Renal pelvis (tissue), 4 donors: ENCODE measurements around the gene RAB14. TPM values are rescaled to one million over a fixed set of nuclear protein-coding genes. Genes with fewer than 3 reads are reported as not detected.

ENCODE experiments used
- DNase-seq: peaks from one replicate; pipeline ENCODE4 v3.0.0-alpha.2; 2013
- polyA plus RNA-seq, 3 donors: library from polyadenylated mRNA; unstranded; fragments of 120-200 nt; gene quantifications; one replicate each; pipeline ENCODE4 v1.2.1, GENCODE V29; 2013; ENCODE audit not compliant: insufficient read length in 3 of 3

The RAB14 gene
- polyA plus RNA-seq, 3 donors = 94.3 to 95.6 (median 95.3) TPM

DNA sequence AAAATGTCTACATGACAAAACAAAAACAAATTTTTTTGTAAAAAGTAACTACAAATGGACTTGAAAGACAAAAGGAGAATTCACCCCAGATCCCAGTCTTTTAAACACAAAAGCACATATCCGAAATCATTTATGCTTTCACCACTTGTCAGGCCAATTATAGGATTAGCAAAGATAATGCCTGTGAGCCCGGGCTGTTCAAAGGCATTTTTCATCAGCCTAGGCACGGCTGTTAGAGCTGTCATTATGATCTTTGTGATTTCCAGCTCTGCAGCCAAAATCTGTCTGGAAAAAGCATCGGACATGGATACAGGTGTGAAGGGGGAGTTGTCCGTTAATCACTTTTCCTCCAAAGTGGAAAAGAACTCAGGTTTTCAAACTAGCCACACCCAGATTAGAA, 23.6 kb upstream of the RAB14 start:
- no peak for DNase-seq

DNA sequence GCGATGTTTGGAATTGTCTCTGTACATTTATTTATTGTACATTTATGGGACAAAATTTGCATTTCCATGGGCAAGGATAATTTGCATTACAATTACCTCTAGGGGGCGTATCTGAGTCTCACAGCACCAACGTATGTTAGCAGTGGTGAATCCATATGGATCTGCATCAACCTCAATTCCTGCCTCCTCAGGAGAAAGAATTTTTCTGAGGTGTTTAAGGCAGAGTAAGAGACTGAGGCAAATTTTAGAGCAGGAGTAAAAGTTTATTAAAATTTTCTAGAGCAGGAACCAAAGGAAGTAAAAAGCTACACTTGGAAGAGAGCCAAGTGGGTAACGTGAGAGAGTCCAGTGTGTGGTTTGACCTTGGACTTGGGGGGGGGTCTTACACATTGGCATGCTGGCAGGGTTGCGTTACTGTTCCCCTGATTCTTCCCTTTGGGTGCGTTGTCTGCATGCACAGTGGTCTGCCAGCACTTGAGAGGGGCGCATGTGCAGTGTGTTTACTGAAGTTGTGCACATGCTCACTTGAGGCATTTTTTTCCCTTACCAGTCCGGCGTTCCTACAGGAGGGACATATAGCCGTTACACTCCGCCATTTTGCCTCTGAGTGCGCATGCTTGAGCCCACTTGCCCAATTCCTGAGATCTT, 21.0 kb upstream of the RAB14 start:
- no peak for DNase-seq

DNA sequence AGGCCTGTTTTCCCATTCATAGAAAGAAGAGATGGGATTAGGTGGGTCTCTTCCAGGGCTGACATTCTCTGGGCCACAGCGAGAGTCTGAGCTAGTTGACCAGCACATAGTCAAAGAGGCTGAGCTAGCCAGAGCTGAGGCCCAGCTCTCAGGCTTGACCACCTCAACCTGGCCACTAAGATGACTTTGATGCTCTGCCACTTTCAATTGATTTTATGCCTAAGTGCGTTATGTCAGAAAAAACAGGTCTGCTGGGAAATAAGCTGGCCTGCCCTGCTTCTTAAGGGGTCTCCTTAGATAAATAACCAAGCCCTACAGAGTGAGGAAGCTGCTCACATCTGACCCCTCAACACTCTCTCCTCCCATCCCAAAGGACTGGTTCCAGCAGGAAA, 20.0 kb upstream of the RAB14 start:
- DNase-seq = no peak

DNA sequence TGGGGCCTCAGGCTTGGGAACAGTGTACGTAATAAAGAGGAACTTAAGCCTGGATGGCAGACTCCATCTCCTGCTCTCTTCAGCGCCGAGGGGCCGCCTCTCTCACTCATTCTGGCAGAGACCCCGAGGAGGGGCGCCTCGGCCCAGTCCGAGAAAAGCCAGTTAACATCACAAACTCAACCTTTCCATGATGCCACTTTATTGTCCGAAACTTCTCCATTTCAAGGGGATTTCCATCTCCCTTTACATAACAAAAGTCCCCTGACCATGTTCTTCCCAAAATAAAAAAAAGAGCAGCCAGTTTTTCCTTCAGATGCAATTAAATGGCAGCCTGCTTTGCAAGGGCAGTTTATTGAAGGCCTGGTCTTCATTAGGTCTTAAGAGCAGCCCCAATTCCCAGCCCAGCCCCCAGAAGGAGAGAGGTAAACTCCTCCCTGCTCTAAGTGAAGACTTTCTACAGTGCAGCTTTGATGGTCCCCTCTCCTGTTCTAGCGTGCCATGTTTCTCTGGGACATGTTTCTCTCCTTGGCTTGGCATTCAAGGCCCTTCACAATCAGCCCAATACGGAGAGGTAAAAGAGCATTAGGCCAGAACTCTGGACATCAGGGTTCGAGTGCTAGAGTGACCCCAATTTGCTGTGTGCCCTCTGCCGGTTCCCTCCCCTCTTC, 19.5 kb upstream of the RAB14 start:
- no peak for DNase-seq

DNA sequence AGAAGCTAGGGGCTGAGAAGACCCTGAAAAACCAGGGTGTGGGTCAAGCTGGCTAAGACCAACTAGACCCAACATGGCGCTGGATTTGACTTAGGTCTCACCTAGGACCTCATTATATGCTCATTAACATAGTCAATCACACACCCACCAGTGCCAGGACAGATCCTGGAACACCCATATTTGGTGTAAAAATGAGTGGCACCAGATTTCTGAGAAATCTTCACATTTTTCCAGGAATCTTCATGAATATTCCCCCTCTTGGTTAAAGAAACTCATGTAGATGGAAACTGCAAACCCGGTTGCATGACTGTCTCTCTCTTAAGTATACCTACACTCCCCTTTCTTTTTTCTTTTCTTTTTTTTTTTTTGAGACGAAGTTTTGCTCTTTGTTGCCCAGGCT, 17.9 kb upstream of the RAB14 start:
- DNase-seq = no peak

DNA sequence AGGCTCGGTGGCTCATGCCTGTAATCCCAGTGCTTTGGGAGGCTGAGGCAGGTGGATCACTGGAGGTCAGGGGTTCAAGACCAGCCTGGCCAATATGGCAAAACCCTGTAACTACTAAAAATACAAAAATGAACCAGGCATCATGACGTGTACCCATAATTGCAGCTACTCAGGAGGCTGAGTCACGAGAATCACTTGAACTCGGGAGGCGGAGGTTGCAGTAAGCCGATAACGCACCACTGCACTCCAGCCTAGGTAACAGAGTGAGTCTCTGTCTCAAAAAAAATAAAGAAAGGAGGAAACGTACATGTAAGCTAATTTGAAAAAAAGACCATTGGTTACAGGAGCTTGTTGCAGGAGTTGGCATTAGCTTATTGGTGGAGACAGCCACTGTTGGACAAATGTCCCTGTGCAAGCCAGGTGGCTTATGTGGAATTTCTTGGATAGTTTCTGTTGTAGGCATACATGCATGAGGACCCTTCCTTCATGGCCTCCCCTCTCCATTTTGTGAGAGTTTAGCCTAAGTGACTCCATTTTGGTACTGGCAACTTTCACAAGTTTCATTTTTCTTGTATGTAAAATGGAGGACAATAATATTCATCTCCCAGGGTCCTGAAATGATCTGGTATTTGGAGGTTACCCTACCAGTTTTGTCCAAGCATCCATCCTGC, 16.8 kb upstream of the RAB14 start:
- DNase-seq = no peak

DNA sequence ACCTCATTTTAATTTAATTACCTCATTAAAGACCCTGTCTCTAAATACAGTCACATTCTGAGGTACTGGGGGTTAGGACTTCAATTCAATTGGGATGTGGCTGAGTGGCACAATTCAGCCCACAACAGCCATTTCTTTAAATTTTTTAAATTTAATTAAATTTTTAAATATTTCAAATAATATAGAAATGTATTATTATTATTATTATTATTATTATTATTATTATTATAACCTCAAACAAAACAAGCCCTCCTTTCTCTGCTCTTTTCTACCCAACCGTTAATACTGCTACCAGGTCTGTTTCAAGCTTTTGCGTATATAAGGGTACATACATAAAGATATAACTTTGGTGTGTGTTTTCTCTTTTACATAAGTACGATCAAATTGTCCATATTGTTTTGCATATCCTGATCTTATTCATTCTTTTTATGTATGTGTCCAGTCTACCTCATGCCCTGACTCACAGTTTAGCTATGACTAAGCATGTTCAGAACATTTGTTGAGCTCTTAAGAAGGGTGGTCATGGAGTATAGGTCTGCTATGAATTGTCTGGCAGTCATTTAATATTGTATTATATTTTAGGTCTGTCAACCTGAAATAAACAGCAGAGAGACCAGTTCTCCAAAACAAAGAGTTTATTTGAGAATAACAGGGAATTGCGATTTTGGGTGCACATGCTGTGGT, 16.1 kb upstream of the RAB14 start:
- no peak for DNase-seq

DNA sequence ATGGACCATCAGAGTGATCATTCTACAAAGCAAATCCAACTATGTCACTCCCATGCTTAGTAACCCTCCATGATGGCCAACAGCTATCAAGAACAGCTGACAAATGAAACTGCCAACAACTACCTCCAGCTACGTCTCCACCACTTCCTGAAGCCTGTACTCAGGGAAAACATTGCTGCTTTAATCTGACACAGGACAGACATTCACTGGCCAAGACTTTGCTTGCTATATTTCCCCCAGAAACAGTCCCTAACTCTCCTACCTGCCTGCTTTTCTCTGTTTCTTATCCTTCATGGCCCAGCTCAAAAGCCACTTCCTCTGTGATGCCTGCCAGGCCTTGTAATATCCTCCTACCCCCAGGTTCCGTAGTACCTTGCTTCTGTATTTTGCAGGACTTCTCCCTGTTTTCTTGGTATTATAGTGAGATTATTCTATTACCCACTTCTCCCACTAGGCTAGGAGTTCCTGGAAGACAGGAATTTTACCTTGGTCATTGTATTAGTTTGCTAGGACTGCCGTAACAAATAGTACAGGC, 14.7 kb upstream of the RAB14 start:
- DNase-seq = no peak

DNA sequence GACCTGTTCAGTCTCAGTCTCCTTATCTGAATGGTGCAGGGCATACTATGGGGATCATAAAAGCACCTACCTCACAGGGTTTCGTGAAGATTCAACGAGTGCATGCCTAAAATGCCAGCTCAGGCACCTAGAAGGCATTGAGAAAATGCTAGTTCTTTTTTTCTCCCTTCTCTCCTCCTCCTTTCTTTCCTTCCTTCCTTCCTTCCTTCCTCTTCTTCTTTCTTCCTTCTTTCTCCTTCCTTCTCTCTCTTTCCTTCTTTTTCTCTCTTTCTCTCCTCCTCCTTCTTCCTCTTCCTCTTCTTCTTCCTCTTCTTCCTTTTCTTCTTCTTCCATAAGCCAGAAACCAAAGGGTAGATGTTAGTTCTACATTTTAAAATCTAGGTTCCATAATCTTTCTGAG, 12.3 kb upstream of the RAB14 start:
- DNase-seq = no peak

DNA sequence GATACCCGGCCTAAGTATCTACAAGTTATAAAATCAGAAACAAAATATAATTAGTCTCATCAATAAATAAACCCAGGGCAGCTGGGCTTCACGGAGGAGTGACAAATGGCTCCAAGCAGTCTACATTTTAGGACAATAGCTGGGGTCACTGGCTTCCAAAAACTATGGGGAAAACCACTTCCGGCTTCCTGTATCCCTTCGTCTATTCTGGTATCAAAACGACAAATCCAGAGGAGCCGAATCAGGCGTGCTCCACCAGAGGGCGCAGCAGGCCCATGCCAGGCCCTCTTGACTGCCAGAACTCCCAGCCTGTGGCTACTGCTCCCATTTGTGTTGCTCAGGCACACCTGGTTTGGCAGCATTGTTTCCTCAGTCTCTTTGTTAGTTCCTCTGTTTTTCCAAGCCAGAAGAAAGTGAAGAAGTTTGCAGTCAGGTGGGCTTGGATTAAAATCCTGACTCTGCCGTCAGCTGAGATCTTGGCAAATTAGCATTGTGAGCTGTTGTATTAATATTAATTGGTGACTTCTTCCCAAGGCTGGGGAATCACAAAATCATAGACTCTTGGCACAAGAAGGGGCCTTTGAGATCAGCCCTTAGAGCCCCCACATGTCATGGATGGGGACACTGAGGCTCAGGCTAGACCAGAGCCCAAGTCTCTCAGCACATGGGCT, 11.6 kb upstream of the RAB14 start:
- DNase-seq = peak; percentile 84

DNA sequence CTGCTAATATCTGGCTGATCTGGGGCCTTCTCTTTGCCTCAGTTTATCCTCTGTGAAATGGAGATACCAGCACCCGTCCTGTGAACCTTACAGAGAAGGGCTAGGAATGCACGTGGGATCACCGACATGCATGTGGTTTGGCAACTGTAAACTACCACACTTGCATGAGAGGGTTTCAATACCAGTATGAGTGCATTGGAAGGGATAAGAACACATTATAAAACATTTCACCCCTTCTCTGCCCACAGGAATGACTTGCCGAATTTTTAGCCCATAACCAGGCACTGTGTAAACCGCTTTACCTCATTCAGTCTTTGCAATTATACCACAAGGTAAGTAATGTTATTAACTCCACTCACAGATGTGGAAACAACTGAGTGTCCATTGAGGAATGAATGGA, 8.9 kb upstream of the RAB14 start:
- no peak for DNase-seq

DNA sequence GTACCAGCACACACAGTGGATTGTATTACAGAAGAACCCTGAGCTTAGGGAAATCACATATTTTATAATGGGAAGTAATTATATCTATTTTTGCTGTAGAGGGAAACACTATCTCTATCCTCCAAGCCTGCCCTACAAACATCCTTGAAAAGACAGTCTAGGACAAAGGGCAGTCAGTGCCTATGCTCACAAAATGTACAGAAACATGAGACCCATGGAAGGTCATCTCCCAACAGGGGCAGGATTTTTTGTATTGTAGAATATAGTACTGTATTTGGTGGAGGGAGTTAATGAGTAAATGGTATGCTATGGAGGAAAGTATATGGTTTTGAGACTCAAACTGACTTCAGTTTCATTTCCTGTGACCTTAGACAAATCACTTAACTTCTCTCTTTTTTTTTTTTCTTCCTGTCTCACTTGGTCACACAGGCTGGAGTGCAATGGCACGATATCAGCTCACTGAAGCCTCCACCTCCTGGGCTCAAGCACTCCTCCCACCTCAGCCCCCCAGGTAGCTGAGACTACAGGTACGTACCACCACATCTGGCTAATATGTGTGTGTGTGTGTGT, 5.8 kb upstream of the RAB14 start:
- no peak for DNase-seq

DNA sequence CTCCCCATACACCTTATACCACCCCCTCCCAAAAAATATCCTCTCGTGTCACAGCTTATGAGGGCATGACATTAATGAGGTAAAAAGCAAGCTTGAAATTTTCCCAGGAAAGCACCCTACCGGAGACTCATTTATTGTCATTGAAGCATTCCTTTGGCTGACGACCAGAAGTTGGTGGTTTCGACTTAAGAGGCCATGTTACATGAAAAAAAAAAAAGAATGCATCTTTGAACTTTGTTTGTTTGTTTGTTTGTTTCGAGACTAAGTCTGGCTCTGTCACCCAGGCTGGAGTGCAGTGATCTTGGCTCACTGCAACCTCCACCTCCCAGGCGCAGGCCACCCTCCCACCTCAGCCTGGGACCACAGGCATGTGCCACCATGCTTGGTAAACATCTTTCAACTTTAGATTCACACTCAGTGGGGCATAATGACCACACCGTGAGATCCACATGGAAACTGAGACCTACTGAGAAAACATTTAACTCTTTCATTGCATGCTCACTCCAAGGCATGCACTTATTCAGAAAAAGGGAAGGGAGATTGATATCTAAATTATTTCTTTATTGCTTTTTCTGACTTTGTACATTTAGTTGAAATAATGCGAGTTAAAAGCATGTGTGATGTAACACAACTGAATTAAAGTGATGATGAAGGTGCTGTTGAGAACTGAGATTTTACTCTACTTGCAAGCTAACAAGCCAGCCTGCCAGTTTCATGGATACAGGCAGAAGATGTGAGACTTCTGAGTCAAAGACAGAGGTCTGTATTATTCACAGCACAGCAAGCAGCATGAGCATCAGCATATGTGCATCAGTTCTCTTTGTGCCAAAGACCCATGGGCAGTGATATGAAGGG, 5.1 kb upstream of the RAB14 start:
- no peak for DNase-seq

DNA sequence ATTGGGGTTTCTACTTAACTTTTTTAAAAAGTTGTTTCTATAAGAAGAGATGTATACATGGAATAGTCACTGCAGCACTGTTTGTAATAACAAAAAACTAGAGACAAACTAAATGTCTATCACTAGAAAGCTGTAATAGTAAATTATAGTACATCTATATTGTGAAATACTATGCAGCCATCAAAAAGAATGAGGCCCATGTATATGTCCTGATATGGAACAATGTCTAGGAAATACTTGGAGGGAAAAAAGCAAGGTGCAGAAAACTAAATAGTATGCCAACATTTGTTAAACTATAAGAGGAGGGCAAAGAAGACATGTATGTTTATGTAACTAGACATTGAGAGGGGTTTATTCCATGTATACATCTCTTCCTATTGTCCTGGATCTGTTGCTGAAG, 2.9 kb upstream of the RAB14 start:
- no peak for DNase-seq

DNA sequence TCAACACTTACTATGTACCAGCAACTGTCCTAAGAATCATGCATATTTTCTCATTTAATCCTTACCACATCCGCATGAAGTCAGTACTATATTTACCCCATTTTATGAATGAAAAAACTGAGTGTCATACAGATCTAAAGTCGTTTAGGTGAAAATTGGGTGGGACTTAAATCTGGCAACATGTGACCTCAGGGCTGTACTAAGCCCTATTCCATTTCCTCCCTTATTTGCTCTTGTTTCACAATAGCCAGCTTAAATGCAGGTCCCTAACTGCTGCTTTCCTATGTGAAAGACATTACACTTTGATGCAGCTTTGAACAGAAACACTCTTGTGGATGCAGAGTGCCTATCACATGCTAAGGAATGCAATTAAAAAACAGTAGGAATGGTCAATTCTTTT, 2.5 kb upstream of the RAB14 start:
- no peak for DNase-seq

DNA sequence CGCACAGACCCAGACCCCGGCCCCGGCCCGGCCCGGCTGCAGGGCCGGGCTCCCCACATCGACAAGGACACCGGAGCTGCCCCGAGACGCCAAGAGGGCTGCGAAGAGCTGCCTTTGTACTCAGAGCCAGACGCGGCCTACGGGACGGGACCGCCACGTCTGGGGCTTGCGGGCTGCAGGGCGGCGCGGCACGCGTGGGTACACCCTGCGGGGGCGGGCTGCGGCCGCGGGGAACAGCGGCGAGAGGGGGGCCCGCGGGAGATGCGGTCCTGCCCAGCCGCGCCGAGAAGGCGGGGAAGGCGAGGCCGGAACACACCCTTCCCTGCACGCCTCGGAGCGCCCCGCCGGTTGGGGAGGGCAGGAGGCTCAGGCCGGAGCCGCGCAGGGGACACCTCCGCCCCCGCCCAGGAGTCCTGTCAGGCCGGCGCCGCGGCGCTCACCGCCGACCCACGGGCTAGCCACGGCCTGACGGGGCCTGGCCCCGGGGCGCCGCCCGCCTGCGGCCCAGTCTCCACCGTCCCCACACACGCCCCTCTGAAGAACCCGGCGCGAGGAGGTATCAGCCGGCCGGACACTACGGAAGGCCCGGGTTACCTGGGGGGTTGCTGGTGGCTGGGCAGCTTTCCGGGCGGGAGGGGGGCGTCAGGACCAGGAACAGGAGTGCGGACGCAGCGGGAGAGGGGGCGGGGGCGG, 478 bp downstream of the RAB14 start:
- peak; percentile 31 for DNase-seq

DNA sequence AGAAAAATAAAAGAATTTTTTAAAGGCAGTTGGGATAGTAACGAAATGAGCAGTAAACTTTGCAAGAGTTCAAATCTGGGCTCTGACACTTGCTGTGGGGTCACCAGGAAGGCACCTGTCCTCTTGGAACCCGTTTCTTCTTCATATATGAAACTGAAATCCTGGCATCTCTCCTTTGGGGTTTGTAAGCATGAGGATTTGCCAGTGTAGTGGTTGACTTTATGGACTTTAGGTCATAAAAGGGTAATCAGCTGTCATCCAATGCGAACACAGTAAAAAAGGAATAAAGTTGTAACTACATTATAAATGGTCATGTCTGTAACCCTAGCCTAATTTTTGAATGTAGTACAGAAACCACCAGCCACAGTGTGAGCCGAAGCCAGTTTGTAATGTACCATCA, 1.3 kb downstream of the RAB14 start:
- DNase-seq = no peak

DNA sequence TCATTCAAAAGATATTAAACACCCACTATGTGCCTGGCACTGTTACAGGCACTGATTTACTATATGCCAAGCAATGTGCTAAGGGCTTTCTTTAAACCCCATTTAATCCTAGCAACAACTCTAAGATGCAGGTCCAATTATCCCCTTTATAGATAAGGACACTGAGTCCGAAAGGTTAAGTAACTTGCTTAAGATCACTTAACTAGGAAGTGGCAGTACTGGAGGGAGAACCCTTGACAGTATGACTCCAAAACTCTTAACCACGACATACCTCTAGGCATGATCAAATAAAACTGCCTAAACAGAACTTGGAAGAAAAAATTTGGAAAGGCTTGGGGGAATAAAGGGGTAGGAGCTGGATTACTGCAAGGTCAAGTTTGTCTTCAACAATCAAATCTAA, 1.7 kb downstream of the RAB14 start:
- no peak for DNase-seq

DNA sequence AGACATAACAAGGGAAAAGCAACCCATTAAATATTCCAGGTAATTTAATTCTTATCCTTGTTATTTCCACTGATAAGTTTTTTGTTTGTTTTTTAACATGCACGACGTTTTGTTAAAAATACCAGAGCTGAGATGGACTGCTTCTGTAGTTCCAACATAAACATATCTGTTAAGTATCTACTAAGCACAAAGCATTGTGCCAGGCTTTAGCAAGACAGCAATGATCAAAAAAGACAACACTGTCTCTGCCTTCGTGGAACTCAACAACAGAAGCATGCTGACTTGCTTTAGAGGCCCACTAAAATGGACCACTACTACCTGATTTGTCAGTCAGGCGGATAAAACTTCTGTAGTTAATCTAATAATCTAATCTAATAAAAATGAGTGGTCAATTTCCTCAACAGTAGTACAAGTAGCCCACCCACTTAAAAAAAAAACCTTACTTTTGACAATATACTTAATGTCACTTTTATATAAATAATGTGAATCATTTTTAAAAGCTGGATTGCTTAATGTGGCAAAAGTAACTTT, 3.1 kb downstream of the RAB14 start:
- DNase-seq = no peak

DNA sequence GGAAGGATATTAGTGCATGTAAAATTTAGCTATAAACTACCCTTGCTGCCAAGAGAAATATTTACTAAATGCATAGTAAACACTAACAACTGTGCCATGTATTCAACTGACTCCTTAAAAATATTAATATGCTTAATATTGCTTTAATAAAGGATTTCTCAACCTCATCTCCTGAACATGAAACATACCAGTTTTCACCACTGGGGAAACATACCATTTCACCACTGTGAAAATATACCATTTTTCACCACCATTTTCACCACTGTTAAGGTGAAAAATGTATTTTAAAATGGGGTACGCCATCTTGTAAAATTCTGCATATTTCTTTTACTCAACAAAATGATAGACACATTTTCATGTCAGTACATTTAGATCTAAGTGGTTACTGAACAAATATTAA, 4.5 kb downstream of the RAB14 start:
- no peak for DNase-seq
